ENCODE results near the gene FADS1.

The FADS1 gene

GRCh38 chr11:61797263-61797944, 19.4 kb downstream of the FADS1 start:
- peak; percentile 78 for DNase-seq (ENCODE audit: low spot score)

DNA sequence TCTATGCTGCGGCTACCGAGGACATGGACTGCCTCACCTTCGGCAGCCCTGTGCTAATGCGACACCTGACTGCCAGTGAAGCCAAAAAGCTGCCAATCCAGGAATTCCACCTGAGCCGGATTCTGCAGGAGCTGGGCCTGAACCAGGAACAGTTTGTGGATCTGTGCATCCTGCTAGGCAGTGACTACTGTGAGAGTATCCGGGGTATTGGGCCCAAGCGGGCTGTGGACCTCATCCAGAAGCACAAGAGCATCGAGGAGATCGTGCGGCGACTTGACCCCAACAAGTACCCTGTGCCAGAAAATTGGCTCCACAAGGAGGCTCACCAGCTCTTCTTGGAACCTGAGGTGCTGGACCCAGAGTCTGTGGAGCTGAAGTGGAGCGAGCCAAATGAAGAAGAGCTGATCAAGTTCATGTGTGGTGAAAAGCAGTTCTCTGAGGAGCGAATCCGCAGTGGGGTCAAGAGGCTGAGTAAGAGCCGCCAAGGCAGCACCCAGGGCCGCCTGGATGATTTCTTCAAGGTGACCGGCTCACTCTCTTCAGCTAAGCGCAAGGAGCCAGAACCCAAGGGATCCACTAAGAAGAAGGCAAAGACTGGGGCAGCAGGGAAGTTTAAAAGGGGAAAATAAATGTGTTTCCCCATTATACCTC, 20.8 kb downstream of the FADS1 start:
- no peak for DNase-seq (ENCODE audit: low spot score)

GRCh38 chr11:61795459-61795858, 21.3 kb downstream of the FADS1 start:
- DNase-seq (ENCODE audit: low spot score), result no peak

DNA sequence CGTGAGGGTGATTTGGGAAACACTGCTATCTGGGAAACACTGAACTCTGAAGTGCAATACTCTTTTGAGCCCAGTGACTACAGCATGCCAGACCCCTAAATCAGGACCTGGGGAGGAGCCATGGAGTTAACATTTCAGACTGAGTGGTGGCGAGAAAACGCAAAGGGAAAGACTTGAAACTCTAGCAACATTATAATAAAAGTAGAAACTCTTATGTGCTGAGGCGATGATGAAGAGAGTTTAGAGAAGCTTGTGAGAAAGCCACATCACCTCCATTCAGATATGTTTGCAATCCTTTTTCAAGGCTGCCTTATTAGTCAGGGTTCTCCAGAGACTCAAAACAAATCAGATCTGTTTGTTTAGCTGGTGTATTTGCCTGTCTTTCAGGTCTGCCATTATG, 22.2 kb downstream of the FADS1 start:
- DNase-seq (ENCODE audit: low spot score), result no peak

- DNase-seq (ENCODE audit: low spot score), result no peak
Observed at GRCh38 chr11:61793829-61794204, 23.0 kb downstream of the FADS1 start.

DNA sequence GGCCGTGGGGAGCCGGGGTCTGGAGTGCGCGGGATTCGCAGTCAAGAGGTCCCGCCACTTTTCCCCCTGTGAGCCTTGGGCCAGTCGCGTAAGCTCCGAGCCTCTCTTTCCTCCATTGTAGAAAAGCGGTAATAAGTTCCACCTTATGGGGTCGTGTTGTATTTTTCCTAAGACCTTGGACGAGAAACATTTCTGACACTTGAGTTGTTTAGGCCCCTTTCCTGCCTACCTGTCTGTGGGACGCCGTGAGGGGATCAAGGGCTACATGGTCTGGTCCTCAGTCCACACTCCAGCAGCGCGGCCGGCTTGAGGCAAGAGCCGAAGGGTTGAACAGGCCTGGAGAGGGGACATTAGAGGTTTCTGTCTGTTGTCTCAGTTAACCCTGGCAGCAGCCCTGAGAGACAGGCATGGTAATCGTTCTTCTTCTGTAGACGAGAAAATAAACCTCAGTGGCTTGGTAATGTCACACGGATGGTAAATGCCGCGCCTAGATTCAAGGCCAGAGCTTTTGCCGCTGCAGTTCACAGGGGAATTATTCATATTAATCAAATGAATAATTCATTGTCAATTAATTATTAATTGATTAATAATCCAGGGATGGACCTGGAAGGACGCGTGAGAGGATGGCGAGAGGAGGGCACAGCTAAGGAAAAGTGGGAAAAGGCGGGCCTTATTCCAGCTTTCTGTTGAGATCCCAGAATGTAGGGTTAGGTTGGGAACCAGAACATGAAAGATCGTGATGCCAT, 23.5 kb downstream of the FADS1 start:
- DNase-seq (ENCODE audit: low spot score), result no peak

DNA sequence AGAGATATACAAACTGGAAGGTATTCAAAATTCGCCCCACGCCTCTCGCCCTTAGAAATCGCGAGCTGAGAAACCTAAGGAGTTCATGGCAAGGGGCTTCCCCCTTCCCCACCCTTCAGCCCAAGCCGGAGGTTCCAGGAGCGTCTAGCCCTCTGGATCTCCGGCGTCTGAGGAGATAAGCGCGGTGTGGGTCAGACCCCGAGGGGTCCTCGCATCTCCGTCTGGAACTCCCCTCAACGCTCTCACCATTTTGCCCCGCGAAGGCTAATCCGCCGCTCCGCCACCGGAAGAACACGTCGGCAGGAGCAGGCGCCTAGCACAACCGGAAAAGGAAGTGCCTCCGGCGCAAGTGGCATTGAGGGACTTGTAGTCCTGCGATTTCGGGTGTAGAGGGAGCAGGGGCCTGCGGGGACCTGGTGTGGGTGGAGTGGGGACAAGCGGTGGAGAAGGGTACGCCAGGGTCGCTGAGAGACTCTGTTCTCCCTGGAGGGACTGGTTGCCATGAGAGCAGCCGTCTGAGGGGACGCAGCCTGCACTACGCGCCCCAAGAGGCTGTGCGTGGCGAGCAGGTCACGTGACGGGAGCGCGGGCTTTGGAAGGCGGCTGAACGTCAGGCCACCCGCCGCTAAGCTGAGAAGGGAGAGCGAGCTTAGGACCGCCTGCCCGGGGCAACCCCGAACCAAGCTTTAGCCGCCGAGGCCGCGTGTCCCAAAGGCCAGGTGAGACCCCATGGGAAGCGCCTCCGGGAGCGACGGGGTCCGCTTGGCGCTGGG, 24.3 kb downstream of the FADS1 start, which contains the start of the genes FEN1 and TMEM258:
Gene FEN1 (plus strand): TSS at position 602 of the 773 bp plus-strand sequence. CDS start 2,451 bp downstream, outside the sequence.
Gene TMEM258 (minus strand): TSS at position 290 of the 773 bp plus-strand sequence. CDS start 41 bp downstream, at position 249.
- DNase-seq (ENCODE audit: low spot score), result peak; percentile 95

- DNase-seq (ENCODE audit: low spot score), result peak; percentile 83
Observed at GRCh38 chr11:61791737-61792309, 25.0 kb downstream of the FADS1 start.

DNA sequence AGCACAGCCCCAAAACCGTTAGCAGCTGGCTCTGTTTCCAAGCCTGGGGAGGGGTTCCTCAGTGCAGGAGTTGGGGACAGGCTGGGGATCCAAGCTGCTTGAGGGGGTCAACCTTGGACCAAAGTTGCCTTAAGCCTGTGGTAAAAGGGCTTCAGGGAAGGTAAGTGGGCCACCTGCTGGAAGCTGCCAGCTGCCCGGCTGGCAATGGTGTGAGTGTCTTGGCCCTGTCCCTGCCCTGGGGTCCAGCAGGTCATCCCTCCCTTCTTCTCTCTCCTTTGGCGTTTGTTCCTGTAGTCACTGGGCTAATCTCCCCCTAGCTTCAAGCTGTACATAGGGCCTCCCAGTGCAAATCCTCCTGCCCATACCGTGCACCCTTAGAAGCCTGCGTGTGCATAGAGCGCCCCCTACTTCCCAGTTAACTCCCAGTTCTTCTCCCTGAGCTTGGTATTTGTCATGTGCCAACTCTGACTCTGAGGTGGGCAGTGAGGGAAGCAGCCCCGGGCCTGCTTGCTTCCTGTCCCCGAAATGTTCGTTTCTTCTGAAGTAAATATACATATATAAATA, 28.8 kb downstream of the FADS1 start:
- peak; percentile 70 for DNase-seq (ENCODE audit: low spot score)

- DNase-seq (ENCODE audit: low spot score), result no peak
Observed at GRCh38 chr11:61785837-61786402, 30.9 kb downstream of the FADS1 start.

GRCh38 chr11:61784506-61784805, 32.3 kb downstream of the FADS1 start:
- no peak for DNase-seq (ENCODE audit: low spot score)

- no peak for DNase-seq (ENCODE audit: low spot score)
Observed at GRCh38 chr11:61783717-61784505, 32.9 kb downstream of the FADS1 start.

DNA sequence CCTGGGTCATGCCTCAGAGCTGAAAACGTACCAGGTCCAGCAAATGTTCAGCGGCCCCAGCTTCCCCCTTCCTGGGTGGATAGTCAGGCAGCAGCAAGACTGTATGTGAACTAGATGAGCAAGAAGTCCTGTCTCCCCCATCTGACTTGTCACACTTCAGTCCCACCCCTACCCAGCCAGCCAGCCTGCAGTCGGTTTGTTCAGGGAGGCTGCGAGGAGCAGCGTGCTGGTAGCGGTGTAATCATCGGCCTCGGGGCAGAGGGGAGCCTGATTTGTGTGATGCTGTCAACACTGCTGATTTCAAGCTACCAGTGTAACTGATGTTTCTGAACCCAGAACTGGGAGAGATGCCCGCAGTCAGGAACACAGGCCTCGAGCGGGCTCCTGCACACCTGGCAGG, 34.0 kb downstream of the FADS1 start:
- no peak for DNase-seq (ENCODE audit: low spot score)

GRCh38 chr11:61782299-61782698, 34.5 kb downstream of the FADS1 start:
- DNase-seq (ENCODE audit: low spot score), result no peak

- no peak for DNase-seq (ENCODE audit: low spot score)
Observed at GRCh38 chr11:61781585-61781984, 35.2 kb downstream of the FADS1 start.

DNA sequence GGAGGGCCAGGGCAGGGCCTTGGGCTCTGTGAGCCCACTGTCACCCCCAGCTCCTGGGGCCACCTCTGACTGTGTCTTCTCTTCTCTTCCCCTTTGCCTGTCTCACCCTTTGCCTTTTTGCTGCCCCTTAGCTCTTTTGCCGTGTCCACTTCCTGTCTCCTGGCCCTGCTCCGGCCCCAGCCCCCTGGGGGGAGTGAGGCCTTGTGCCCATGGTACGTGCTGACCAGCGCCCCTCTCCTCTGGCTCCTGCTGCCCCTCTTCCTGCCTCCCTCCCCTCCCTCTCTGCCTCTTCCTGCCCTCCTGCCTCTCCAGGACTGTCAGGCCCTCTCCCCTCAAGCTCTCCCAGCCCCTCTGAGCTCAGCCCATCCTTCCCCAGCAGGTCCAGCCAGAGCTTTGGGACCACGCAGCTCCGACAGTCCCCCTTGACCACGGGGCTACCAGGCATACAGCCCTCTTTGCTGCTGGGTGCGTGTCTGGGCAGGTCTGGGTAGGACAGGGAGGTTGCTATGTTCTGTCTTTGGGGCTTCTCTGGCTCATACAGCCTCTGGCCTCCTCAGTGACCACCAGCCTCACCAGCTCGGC, 36.1 kb downstream of the FADS1 start:
- DNase-seq (ENCODE audit: low spot score), result no peak

GRCh38 chr11:61779666-61780525, 36.9 kb downstream of the FADS1 start:
- no peak for DNase-seq (ENCODE audit: low spot score)

GRCh38 chr11:61778920-61779650, 37.7 kb downstream of the FADS1 start:
- no peak for DNase-seq (ENCODE audit: low spot score)

Measured in SK-N-DZ (cell line).